Amniotic epithelial cell (primary cell): ENCODE results near the gene ABAT.
"Not testable (repeated sequence)": the region's sequence is repeated elsewhere in the genome, so short reads cannot be mapped to it uniquely, and the experiment has no call there.

Source experiments
- DNase-seq: peaks from one replicate; pipeline ENCODE4 v3.0.0-alpha.2; 2010; ENCODE audit warnings: low read depth

ABAT gene

DNA sequence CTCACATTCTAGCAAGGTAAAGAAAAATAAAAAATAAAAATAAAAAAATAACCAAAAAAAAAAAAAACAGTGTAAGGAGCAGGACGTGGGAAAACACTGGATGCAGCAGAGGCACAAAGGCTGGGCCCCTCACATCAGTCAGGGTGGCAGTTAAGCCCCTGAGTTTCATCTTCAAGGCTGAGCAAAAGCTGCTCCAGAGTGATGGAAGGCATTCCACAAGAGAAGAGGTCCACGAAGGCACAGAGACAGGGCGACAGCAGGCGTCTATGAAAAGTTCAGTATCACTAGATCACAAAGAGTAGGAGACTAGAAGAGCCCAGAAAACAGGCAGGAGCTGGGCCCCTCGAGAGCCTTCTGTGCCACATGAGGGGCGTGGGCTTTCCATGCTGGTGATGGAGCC is 111.0 kb downstream of the ABAT start:
- no peak for DNase-seq

DNA sequence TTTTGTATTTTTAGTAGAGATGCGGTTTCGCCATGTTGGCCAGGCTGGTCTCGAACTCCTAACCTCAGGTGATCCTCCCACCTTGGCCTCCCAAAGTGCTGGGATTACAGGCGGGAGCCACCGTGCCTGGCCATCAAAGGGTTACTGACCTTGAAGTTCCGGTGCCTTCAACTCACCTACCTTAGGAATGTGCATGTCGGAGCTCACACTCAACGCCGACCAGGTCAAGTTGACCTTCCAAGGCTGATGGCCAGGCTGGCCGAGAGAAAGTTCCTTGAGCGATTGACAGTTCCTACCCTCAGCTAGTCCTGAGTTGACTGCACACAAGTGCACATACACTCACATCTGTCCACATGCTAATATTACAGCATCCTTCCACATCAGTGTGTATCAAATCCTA is 111.9 kb downstream of the ABAT start:
- not testable (repeated sequence) for DNase-seq

DNA sequence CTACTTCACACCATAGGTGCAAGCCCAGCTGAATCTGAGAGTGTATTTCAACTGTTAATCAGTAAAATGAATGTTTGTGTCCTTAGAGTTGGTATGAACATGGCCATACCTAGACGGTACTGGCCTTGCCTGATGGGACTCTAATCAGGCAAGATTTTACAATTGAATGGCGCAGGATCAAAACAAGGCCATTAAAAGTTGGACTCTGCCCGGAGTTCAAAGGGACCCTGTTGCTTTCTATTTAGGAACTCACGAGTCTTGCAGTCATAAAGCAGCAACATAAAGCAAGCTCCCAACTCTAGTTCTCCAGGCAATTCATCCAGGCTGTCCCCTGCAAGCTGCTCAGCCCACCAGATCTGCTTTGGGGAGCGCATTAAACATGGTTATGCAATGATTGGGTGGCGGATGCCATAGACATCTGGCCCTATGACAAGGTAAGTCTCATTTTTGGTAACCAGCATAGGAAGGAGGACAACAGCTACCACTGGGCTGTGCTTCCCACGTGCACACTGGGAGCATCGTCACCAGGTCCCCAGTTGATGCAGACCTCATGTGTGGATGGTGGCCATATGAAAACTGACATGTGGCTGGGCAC is 114.3 kb downstream of the ABAT start:
- DNase-seq, result no peak

DNA sequence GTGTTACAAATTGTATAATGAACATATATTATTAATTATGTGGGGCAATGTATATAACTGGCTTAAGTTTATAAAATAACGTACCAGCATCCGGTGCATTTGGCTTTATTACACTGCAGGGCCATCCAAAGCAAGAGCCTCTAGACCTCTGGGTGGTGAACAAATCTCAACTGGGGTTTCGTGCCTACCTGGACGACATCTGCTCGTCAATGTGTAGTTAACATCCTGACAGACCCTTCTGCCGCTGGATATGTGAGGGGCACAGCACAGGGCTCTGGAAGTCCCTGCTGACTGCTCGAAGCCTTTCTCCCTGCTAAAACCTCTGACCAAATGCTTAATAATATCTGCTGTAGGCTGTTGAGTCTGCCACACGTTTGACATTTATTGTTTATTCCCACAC is 120.7 kb downstream of the ABAT start:
- no peak for DNase-seq

DNA sequence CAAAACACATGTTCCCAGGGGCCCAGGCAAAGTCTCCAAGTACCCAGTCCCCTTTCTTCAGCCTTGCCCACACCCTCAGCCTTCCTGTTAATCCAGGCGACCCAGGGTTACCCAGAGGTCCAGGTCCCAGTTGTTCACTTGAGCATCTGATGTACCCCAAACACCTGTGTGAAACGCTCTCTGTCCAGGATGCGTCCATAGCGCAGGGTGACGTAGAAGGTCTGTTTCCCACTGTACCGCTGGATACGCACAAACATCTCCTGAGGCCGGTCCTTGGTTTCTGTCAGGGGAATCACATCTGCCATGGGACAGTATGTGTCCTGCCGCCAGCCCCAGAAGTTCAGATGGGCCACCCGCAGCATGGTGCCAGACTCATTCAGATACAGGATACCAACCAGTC is 121.4 kb downstream of the ABAT start:
- DNase-seq, result no peak

DNA sequence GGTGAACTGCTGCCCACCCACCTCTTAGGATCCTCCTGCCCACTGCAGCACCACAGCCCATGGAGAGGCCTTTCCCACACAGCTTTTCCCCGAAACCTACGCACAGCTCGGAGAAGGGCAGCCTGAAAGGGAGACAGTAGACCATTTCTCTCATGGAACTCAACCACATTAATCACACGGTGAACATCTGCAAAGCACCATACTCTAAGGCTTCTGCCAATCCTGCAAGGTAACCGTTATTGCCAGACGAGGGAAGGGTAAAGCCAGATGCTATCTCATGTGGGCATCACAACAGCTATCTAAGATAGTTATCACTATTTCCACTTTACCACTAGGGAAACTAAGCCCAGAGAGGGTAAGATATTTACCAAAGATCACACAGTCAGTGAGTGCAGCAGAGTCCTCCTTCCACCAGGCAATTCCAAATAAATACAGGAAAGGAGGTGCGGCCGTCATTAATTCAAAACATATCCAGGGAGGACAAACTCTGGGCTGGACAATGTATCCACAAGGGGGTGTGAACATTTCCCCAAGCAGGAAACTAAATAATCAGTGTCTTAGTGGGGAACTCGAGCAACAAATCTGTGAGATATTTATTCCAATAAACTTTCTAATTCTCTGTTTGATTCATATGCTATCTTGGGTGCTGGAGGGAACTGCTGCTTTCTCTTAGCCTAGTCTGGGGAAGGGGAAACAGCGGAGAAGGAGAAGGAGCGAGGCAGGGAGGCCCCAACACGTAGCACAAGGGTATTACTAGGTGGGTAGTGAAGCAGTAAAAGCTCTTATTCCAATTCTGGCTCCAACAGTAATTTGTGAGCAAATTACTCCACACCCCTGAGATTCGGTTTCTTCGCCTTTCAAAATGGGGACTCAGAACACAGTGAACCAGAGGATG is 122.3 kb downstream of the ABAT start:
- no peak for DNase-seq

DNA sequence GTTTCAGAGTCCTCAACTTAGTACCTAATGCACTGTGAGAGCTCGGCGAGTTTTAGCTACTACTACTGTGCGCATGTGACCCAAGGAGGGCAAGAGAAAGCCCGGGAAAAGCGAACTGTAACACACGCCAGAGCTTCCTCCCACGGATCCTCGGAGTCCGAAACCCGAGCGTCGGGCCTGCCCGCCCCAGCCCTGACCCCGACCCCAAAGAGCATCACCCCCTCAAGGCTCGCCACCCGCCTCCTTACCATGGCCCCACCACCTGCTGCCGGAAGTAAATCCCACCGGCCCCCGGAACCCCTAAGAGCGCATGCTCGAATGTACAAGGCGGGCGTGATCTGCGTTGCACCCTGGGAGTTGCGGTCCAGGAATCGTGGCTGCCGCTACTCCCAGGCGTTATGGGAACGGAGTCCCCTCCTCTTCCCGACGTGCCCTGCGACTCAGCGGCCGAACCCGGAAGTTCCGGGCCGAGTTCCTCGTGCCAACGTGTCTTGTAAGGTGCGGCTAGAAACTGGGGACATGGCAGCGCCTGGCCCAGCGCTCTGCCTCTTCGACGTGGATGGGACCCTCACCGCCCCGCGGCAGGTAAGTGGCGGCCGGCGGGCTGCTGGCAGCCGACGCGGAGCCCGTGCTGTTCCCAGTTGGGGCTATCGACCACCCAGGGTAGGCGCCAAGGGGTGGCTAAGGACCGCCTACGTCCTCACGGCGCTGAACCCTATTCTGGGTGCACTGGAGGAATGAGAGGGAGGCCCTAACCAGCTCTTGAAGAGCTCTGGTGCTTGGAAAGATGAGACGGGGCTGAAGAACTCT is 123.2 kb downstream of the ABAT start, which contains the start of the genes PMM2 and TMEM186:
Gene PMM2, plus strand, starts transcription at position 476 of the 810 bp plus-strand sequence. Its CDS starts 44 bp downstream, at position 520.
Gene TMEM186, minus strand, starts transcription at position 276 of the 810 bp plus-strand sequence. Its CDS starts 25 bp downstream, at position 251.
- DNase-seq, result peak; percentile 95

DNA sequence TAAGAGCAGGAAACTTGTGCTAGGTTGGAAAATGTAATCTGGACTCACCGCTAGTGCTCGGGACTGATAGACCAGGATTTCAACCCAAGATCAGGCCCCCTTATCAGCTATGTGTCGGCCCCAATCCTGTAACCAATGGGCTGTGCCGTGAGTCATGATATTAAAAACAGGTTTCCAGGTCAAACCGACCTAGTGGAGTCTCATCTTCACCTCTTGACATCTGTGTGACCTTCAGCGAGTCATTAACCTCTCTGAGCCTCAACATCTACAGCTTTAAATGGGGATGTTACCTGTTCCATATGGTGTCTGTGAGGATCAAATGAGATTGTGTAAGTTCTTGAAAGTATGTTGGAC is 123.7 kb downstream of the ABAT start:
- peak; percentile 52 for DNase-seq

DNA sequence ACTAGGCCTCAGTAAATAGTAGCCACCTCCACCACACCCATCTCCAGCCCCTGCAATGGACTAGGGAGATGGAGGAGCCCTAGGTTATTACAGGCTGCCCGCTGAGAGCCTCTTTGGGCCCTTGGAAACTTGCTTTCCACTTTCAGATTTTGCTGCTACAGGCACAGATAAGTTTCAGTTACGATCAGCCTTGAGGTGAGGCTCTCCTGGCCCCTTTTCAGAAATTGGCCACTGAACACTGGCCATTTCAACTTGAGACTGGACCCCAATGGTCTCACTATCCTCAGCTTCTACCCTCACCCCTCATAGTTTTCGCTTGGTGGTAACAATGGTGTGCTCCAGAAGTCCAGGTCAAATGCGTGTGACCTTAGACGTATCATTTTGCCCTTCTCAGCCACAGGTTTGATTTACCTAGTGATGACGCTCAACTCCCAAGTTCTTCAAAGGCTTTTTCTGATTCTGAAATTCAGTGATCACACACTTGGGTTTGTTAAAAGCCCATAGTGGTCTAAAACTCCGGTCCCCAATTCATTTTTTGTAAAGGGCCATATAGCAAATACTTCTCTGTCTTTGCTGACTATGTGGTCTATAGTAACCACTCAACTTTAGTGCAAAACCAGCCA is 124.2 kb downstream of the ABAT start:
- no peak for DNase-seq

DNA sequence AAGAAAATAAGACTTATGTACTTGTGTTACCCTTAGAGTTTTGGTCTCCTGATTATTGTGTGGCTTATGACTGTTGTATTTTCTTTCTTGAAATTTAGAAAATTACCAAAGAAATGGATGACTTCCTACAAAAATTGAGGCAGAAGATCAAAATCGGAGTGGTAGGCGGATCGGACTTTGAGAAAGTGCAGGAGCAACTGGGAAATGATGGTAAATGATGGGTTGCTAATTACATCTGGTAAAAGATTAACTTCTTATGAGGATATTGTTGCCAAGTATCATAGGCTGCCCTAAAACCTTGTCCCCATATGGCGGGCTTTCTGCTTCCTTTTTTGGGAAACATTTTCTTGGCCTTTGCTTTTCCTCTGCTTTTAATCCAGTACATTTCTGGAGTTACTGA is 127.3 kb downstream of the ABAT start:
- no peak for DNase-seq

DNA sequence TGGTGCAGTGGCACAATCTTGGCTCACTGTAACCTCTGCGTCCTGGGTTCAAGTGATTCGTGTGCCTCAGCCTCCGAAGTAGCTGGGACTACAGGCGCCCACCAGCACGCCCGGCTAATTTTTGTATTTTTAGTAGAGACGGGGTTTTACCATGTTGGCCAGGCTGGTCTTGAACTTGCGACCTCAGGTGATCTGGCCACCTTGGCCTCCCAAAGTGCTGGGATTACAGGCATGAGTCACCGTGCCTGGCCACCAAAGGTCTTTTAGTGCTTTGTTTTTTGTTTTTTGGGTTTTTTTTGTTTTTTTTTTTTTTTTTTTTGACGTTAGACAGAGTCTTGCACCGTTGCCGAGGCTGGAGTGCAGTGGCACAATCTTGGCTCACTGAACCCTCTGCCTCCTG is 129.3 kb downstream of the ABAT start:
- DNase-seq, result not testable (repeated sequence)

DNA sequence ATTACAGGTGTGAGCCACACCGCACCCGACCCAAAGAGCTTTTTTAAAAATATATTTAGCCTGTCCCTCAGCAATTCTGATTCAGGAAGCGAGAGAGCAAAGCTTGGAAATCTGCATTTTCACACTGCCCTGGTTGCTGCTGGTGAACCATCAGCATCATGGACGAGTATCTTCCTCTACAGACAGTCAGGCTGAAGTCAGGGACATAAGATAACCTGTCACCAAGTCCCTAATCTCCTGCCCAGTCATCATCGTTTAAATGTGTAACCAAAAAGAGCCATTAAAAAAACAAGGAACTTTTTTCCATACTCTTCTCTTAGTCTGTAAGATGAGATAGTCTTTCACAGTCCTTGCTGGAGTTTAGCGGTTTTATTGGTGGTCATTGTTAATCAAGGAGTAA is 129.9 kb downstream of the ABAT start:
- DNase-seq, result no peak

DNA sequence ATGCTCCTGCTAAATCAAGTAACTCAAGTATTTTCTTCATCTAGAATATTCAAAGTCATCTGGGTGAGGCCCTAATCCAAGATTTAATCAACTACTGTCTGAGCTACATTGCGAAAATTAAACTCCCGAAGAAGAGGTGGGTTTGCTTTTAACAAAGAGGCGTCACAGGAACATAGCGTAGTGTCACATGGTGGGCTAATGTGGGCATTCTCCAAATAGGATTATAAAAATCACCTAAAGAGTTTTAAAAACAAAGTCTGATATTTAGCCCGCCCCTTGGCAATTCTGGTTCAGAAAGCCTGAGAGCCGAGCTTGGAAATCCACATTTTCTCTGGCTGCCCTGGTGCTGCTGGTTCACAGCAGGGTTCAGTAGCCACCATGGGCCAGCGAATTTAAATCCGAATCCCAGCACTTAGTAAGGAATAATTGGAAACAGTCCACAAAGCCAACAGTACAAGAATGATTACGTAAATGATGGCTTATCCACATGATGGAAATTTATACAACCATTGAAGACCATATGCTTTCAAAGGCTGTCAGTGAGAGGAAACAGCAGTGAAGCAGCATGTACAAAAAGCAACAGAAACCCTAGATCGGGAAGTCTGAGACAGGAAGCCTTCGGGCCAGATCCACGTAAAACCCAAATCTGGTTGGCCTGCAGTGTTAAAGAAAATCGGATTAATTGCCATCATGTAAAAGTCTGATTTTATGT is 132.0 kb downstream of the ABAT start:
- DNase-seq, result no peak

DNA sequence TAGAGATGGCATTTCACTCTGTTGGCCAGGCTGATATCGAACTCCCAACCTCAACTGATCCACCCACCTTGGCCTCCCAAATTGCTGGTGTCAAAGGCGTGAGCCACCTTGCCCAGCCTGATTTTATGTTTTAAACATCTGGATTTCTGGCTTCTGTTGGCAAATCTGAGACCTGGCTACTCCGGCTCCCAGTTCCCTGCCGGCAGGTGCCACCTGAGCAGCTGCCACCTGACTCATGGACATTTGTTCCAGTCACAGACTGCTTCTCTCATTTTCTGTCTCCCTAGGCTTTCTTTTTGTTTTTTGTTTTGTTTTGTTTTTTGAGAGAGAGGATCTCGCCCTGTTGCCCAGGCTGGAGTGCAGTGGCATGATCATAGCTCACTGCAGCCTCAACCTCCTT is 132.8 kb downstream of the ABAT start:
- DNase-seq, result no peak

DNA sequence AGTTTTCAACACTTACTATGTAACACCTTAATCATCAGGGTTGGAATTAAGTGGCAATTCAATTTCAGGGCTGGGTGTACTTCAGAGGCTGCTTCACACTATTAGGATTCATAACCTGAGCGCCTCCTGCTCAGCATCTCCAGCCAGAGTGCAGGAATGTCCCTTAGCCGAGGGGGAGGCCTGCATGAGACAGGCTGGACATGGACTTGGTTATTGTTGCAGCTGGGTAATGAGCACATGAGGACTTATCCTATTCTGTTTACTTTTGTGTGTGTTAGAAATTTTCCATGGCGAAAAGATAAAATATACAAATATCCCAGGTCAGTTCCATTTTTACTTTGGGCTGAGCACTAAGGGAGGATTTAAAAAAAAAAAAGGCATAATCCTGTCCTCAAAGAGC is 133.6 kb downstream of the ABAT start:
- no peak for DNase-seq

DNA sequence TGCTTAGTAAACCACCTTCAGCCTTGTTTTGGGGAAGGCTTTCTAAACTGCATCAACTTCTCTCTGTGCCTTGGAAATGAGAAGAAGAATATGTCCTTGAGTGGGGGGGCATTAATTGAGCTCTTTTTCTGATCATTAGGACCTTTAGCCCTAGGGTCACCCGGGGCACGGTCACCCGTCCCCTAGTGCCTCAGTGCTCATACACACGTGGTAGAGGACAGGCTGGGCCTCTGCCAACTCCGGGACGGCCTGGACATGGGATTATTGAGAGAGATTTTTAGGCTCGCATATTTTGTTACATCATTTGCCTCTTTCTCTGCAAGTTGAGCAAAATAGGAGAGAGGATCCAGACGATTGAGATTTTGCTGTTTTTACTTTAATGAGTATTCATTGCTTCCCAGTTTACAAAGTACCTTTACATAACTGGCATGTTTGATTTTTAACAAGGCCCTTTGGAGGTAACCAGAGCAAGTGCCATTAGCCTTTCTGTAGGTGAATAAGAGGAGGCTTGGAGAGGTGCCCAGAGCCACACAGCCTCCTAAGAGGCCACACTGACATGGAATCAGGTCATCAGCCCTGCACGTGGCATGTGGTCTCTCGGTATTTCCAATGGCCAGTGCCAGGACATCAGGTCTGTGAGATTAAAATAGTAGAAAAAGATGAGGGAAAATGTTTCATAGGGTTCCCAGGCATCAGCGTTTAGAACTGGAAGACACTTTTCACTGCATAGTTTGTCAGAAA is 134.4 kb downstream of the ABAT start:
- DNase-seq, result no peak

DNA sequence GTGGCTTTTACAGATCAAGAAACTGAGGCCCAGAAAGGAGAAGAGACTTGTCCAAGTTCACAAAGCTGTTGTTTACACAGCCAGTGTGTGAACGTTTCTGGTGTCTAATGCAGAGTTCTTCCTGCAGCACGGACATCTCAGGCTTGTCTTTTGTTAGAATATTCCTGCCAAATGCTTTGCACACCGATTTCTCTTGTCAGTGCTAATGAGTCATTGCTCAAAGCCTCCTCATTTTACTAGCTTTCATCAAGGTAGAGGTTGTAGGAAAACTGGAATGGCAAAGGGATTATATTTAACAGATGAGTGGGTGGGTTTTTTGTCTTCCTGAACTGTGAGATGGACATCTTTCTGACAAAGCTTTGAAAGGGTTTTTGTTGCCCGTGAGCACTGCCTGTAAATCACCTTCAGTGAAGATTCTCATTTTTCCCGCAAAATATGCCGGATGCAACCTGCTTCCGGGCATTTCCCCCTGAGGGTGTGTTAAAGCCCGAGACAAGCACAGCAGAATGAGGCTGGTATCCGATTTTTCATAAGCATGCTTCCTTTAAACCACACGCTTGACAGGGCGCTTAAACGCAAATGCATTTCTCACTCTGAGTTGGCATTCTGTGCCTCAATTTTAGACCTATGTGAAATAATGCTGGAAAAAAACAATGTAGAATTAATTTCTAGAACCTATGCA is 137.9 kb downstream of the ABAT start:
- DNase-seq, result no peak

DNA sequence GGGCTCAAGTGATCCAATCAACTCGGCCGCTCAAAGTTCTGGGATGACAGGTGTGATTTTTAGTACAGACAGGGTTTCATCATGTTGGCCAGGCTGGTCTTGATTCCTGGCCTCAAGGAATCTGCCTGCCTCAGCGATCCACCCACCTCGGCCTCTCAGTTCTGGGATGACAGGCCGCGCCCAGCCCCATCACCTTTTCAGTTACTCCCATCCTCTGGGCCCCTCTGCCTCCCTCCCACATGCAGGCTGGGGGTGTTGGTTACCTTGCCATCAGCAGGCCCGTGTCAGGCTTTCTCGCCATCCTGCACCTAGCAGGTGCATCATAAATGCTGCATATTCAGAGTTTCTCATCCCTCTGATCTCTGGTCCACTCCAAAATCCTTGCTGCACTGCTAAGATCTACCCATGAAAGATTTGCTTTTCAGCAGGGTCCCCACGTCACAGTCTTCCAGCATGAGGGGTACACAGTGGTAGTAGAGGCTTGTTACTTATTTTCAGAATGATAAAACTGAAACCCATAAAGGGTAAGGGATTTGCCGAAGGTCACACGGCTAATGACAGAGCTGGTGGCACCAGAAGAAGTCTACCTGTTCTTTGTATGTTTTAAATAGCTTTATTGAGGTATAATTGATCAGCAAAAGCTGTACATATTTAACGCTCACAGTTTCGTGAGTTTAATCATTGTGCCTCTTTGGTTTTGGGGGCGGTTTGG is 139.8 kb downstream of the ABAT start:
- DNase-seq, result no peak

DNA sequence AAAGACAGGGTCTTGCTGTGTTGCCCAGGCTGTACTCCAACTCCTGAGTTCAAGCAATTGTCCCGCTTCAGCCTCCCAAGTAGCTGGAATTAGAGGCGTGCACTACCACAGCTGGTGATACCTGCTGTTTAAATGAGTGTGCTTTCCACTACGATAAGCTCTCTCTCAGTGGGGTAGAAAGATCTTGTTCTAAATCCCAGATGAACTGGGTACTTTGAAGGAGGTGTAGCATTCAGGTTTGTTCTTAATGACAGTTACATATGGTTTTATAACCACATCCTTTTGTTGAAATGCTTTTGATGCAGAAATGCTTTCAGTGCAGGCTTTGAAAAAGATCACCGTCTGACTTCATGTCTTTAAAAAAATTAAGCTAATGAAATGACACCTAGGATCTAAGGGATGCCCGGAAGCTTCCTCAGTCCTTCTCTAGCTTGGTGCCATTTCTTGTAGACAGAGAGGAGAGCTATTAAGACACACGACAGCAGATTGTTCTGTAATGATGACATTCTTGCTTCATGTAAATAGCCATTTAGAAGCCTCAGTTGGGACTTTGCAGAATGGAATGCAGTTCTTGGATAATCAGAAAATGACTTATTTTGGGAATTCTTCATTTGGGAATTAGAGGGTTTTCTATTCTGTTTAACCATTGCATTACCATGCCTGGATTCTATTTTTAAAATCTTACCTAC is 142.7 kb downstream of the ABAT start:
- DNase-seq, result no peak
